ENCODE measurements around the gene UST. TPM values are rescaled to one million over a fixed set of nuclear protein-coding genes. Genes with fewer than 3 reads are reported as not detected.
"Not testable (repeated sequence)": the region's sequence is repeated elsewhere in the genome, so short reads cannot be mapped to it uniquely, and the experiment has no call there.

The UST gene
- total RNA-seq, 6 experiments from 2014 or later = 0.44 to 1.9 (median 0.91) TPM

DNA sequence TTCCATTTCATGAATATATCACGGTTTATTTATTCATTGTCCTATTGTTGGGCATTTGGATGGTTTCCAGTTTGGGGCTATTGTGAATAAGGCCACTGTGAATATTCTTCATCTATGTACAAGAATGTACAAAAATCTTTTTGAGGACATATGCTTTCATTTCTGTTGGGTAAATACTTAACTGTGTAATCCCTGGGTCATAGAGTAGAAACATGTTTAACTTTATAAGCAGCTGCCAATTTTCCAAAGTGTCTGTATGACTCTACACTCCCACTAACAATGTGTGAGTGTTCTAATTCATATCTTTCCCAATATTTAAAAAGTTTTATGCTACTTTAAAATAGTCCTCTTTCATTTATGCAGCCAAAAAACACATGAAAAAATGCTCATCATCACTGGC is 98.6 kb downstream of the UST start:
- no peak for ATAC-seq
- no peak overlapping the region for H3K27ac ChIP-seq
- TF ChIP-seq, protein P1, sequence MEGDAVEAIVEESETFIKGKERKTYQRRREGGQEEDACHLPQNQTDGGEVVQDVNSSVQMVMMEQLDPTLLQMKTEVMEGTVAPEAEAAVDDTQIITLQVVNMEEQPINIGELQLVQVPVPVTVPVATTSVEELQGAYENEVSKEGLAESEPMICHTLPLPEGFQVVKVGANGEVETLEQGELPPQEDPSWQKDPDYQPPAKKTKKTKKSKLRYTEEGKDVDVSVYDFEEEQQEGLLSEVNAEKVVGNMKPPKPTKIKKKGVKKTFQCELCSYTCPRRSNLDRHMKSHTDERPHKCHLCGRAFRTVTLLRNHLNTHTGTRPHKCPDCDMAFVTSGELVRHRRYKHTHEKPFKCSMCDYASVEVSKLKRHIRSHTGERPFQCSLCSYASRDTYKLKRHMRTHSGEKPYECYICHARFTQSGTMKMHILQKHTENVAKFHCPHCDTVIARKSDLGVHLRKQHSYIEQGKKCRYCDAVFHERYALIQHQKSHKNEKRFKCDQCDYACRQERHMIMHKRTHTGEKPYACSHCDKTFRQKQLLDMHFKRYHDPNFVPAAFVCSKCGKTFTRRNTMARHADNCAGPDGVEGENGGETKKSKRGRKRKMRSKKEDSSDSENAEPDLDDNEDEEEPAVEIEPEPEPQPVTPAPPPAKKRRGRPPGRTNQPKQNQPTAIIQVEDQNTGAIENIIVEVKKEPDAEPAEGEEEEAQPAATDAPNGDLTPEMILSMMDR (IDR thresholded peaks at IDR 0.05) = no peak
- no peak for TF ChIP-seq POLR2A (IDR thresholded peaks at IDR 0.05)
- H3K4me1 ChIP-seq = no peaks in the 10 kb centered on the region
- no peaks in the 10 kb centered on the region for H3K27me3 ChIP-seq
- DNase-seq = no peak
- H3K4me3 ChIP-seq = no peak overlapping the region
- no peaks in the 10 kb centered on the region for H3K9me3 ChIP-seq
- H3K36me3 ChIP-seq = no peaks in the 10 kb centered on the region
- WGBS (ENCODE audit: insufficient coverage, low coverage, low lambda C conversion rate, missing lambda C conversion rate) = 69% methylated on average over 1 of the region's 1 CpG
- intact Hi-C loops (cut with DNase I) = no loop called here

DNA sequence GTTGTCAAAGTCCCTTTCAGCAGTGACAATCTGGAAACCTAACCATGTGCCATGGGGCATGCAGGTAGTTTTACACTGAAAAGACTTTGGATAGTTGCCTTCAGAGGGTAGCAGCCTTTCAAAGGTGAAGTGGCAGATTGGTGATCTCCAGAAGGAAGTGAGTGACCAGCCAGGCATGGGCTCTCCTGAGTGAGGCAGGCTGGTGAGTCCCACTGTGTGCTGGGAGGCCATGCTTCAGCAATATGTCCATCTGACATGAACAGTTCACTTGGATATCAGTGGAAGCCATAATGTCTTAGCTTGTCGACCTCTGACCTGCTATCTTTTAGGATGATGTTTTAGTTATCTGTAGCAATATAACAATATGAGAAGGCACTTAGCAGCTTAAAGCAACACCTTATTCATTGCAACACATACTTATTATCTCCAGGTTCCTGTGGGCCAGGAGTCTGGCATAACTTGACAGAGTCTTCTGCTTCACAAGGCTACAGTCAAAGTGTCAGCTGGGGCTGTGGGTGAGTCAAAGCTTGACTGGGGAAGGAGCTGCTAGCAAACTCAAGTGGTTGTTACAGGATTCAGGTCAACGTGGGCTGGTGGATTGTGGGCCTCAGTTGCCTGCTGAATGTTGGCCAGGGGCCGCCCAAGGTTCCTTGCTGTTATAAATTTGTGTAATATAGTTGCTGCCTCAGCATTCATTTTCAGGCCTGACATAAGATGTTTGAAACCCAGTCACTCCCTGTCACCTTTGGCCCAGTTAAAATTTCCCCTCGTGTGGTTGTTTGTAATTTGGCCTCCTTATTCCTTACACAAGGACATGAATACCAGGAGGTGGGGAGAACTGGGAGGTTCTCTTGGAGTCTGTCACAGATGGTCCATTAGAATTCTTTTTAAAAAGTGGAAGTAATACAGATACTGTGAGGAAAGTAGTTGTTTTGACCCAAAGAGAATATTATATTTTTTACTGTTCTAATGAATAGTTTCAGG is 100.2 kb downstream of the UST start:
- DNase-seq (no peak), ATAC-seq (no peak)
- Histone ChIP-seq H3K4me1 (no peaks in the 10 kb centered on the region), H3K4me3 (no peak overlapping the region), H3K36me3 (no peaks in the 10 kb centered on the region), H3K9me3 (no peaks in the 10 kb centered on the region), H3K27ac (no peak overlapping the region), H3K27me3 (no peaks in the 10 kb centered on the region)
- TF ChIP-seq POLR2A (IDR thresholded peaks at IDR 0.05) = no peak
- TF ChIP-seq, protein P1 (IDR thresholded peaks at IDR 0.05) = no peak
- 47% methylated on average over 3 of the region's 4 CpGs for WGBS (ENCODE audit: insufficient coverage, low coverage, low lambda C conversion rate, missing lambda C conversion rate)
- intact Hi-C loops (cut with DNase I) = no loop called here

DNA sequence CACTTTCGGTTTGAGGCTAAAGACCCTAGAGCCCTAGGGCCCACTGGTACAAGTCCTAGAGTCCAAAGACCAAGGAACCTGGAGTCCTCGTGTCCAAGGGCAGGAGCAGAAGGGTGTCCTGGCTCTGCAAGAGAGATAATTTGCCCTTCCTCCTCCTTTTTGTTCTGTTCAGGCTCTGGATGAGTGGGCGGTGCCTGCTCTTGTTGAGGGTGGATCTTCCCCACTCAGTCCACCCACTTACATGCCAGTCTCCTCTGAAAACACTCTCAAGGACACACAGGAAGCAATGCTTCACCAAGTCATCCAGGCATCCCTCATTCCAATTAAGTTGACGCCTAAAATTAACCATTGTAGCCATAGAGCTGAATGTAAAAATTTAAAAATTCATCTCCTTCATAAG is 102.1 kb downstream of the UST start:
- no peaks in the 10 kb centered on the region for H3K36me3 ChIP-seq
- no peaks in the 10 kb centered on the region for H3K27me3 ChIP-seq
- ATAC-seq = no peak
- H3K9me3 ChIP-seq = no peaks in the 10 kb centered on the region
- H3K4me1 ChIP-seq = no peaks in the 10 kb centered on the region
- no peak overlapping the region for H3K4me3 ChIP-seq
- no peak for DNase-seq
- 70% methylated on average over 2 of the region's 4 CpGs for WGBS (ENCODE audit: insufficient coverage, low coverage, low lambda C conversion rate, missing lambda C conversion rate)
- TF ChIP-seq, protein P1 (IDR thresholded peaks at IDR 0.05) = no peak
- TF ChIP-seq POLR2A (IDR thresholded peaks at IDR 0.05) = no peak
- no peak overlapping the region for H3K27ac ChIP-seq
- intact Hi-C loops (cut with DNase I) = no loop called here

DNA sequence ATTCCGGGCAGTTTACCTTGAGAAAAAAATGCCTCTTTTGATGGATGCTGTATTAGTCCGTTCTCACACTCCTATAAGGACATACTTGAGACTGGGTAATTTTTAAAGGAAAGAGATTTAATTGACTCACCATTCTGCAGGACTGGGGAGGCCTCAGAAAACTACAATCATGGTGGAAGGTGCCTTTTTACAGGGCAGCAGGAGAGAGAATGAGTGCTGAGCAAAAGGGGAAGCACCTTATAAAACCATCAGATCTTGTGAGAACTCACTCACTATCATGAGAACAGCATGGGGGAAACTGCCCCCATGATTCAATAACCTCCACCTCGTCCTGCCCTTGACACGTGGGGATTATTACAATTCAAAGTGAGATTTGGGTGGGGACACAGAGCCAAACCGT is 102.6 kb downstream of the UST start:
- WGBS (ENCODE audit: insufficient coverage, low coverage, low lambda C conversion rate, missing lambda C conversion rate) = 67% methylated on average over 5 of the region's 5 CpGs
- H3K27me3 ChIP-seq; H3K4me3 ChIP-seq; H3K9me3 ChIP-seq; DNase-seq; intact Hi-C loops (cut with DNase I); H3K27ac ChIP-seq; H3K36me3 ChIP-seq; H3K4me1 ChIP-seq; ATAC-seq: not testable (repeated sequence)

DNA sequence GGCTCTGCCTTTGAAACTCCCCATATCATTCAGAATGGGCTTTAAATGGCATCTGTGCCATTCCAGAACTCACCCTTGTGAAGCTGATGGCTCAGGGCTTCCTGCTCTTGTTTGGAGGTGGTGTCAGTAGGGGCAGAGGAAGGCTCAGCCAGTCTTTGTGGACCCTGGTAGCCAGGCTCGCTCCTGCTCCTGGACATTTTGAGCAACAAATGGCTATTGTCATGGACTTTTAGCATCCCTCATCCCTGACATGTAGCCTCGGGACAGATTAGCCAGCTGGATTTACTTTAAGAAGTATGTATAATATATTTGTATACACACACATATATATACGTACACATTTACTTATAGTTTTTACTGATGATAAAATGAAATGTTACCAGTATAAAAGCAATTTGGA is 104.1 kb downstream of the UST start:
- Histone ChIP-seq H3K4me1 (no peaks in the 10 kb centered on the region), H3K9me3 (no peaks in the 10 kb centered on the region), H3K4me3 (no peak overlapping the region), H3K36me3 (no peaks in the 10 kb centered on the region), H3K27ac (no peak overlapping the region), H3K27me3 (no peaks in the 10 kb centered on the region)
- ATAC-seq (no peak), DNase-seq (no peak)
- 89% methylated on average over 3 of the region's 3 CpGs for WGBS (ENCODE audit: insufficient coverage, low coverage, low lambda C conversion rate, missing lambda C conversion rate)
- intact Hi-C loops (cut with DNase I) = no loop called here
- TF ChIP-seq, protein P1 (IDR thresholded peaks at IDR 0.05) = no peak
- no peak for TF ChIP-seq POLR2A (IDR thresholded peaks at IDR 0.05)

All from right lobe of liver (tissue), 6 donors.